ENCODE measurements around the gene RBBP8.

RBBP8 gene

GRCh38 chr18:23073996-23074606 lies 141.0 kb downstream of the RBBP8 start:
- H3K4me3 ChIP-seq (ENCODE audit: control insufficient read depth, low read depth, low read length): no peak overlapping the region
- TF ChIP-seq CTCF (IDR thresholded peaks at IDR 0.05; ENCODE audit: control insufficient read depth, insufficient read depth, low read depth, low read length, missing control alignments): no peak
- no peak for DNase-seq (ENCODE audit: low read depth)
